IMR-90 (cell line): ENCODE measurements around the gene ZNG1A. TPM values are rescaled to one million over a fixed set of nuclear protein-coding genes. Genes with fewer than 3 reads are reported as not detected.
"Not testable (repeated sequence)": the region's sequence is repeated elsewhere in the genome, so short reads cannot be mapped to it uniquely, and the experiment has no call there.

ENCODE experiments used
- ATAC-seq: fragments of 200-7000 bp; cut with Tn5 transposase; 2 replicates; pipeline ENCODE4 v1.9.1; 2020; ENCODE audit warnings: low read depth, mild to moderate bottlenecking, moderate library complexity
- BruUV-seq: library from RNA; stranded (reverse); fragments of 400-500 nt; replicated peaks from 2 replicates; lab custom pipeline; 2021; lab: Mats Ljungman, UMichigan
- CTCF ChIA-PET: fragments of 300-600 bp; formaldehyde crosslinking; extraction: SDS; loops from one replicate; lab custom pipeline; 2021; ENCODE audit warnings: antibody characterized with exemption; lab: Yijun Ruan, JAX
- POLR2A ChIA-PET: fragments of 300-600 bp; sonication (Branson Sonifier 250); formaldehyde crosslinking; loops from one replicate; lab custom pipeline; 2022; ENCODE audit warnings: antibody characterized with exemption; ENCODE audit not compliant: unreplicated experiment; lab: Charles Lee
- DNase-seq: peaks from one replicate; pipeline ENCODE4 v3.0.0; 2013
- H2AFZ ChIP-seq: replicated peaks from 2 replicates; pipeline ENCODE3; 2013; ENCODE audit warnings: low read length, mild to moderate bottlenecking; ENCODE audit not compliant: poor library complexity
- H2AK5ac ChIP-seq: 2 replicates; pipeline ENCODE4 v1.6.1; 2013; ENCODE audit warnings: low read depth, low read length, inconsistent platforms
- H2AK9ac ChIP-seq: replicated peaks from 2 replicates; pipeline ENCODE3; 2013; ENCODE audit warnings: mild to moderate bottlenecking, low read depth, low read length, moderate library complexity; ENCODE audit not compliant: poor library complexity
- H2BK120ac ChIP-seq: 2 replicates; pipeline ENCODE4 v1.6.1; 2013; ENCODE audit warnings: low read depth, low read length, inconsistent platforms
- H2BK15ac ChIP-seq: 3 replicates; pipeline ENCODE4 v1.6.1; 2013; ENCODE audit warnings: low read depth, low read length, inconsistent platforms
- H2BK20ac ChIP-seq: 2 replicates; pipeline ENCODE4 v1.6.1; 2013; ENCODE audit warnings: low read depth, mild to moderate bottlenecking, inconsistent platforms, low read length, moderate library complexity
- H2BK5ac ChIP-seq: 2 replicates; pipeline ENCODE4 v1.6.1; 2013; ENCODE audit warnings: mild to moderate bottlenecking, low read depth, low read length, inconsistent platforms; ENCODE audit not compliant: poor library complexity, severe bottlenecking
- H3K14ac ChIP-seq: replicated peaks from 2 replicates; pipeline ENCODE4 v1.6.1; 2013; ENCODE audit warnings: low read depth, low read length, inconsistent platforms
- H3K18ac ChIP-seq: 2 replicates; pipeline ENCODE4 v1.6.1; 2013; ENCODE audit warnings: low read depth, low read length, control low read depth
- H3K23ac ChIP-seq: 2 replicates; pipeline ENCODE4 v1.6.1; 2013; ENCODE audit warnings: low read depth, low read length, inconsistent platforms
- H3K27ac ChIP-seq: 2 replicates; pipeline ENCODE4 v1.5.1; 2013; ENCODE audit warnings: mild to moderate bottlenecking, control low read depth, low read length; ENCODE audit not compliant: insufficient read depth
- H3K27me3 ChIP-seq: 2 replicates; pipeline ENCODE4 v1.6.1; 2013; ENCODE audit warnings: low read length; ENCODE audit not compliant: control insufficient read depth, insufficient read depth
- H3K36me3 ChIP-seq: 2 replicates; pipeline ENCODE4 v1.6.1; 2013; ENCODE audit warnings: low read length, mixed read lengths; ENCODE audit not compliant: control insufficient read depth, insufficient read depth
- H3K4ac ChIP-seq: 2 replicates; pipeline ENCODE4 v1.6.1; 2013; ENCODE audit warnings: low read depth, low read length, inconsistent platforms
- H3K4me1 ChIP-seq: 2 replicates; pipeline ENCODE4 v1.6.1; 2013; ENCODE audit warnings: low read length, mixed read lengths; ENCODE audit not compliant: control insufficient read depth, insufficient read depth
- H3K4me2 ChIP-seq: 2 replicates; pipeline ENCODE4 v1.6.1; 2013; ENCODE audit warnings: low read depth, mild to moderate bottlenecking, control low read depth, low read length, moderate library complexity
- H3K4me3 ChIP-seq: 2 replicates; pipeline ENCODE4 v1.5.1; 2013; ENCODE audit warnings: low read depth, mild to moderate bottlenecking, control low read depth, low read length, moderate library complexity; ENCODE audit not compliant: insufficient read depth
- H3K56ac ChIP-seq: 2 replicates; pipeline ENCODE4 v1.6.1; 2013; ENCODE audit warnings: low read length, inconsistent platforms; ENCODE audit not compliant: insufficient read depth; ENCODE audit errors: extremely low read depth
- H3K79me1 ChIP-seq, 2 experiments: 2 replicates each; pipeline ENCODE4 v1.6.1; 2013; ENCODE audit warnings: low read length in 2 of 2, inconsistent platforms in 1 of 2, low read depth in 1 of 2
- H3K9ac ChIP-seq: 2 replicates; pipeline ENCODE4 v1.6.1; 2013; ENCODE audit warnings: low read depth, low read length, control low read depth
- H3K9me1 ChIP-seq: 2 replicates; pipeline ENCODE4 v1.6.1; 2013; ENCODE audit warnings: low read length, inconsistent platforms; ENCODE audit not compliant: insufficient read depth
- H3K9me3 ChIP-seq: 2 replicates; pipeline ENCODE4 v1.6.1; 2013; ENCODE audit warnings: low read length; ENCODE audit not compliant: control insufficient read depth, insufficient read depth
- H4K20me1 ChIP-seq: 2 replicates; pipeline ENCODE4 v1.6.1; 2013; ENCODE audit warnings: low read length, inconsistent platforms; ENCODE audit not compliant: insufficient read depth
- H4K5ac ChIP-seq: 2 replicates; pipeline ENCODE4 v1.6.1; 2013; ENCODE audit warnings: mild to moderate bottlenecking, low read depth, low read length, control low read depth
- H4K8ac ChIP-seq, 2 experiments: 2 replicates each; pipeline ENCODE4 v1.6.1; 2013; ENCODE audit warnings: low read depth in 2 of 2, low read length in 2 of 2, control low read depth in 1 of 2, inconsistent platforms in 1 of 2
- H4K91ac ChIP-seq: 2 replicates; pipeline ENCODE4 v1.6.1; 2013; ENCODE audit warnings: low read depth, low read length, inconsistent platforms; ENCODE audit not compliant: insufficient read depth
- WGBS, 2 experiments: methylation state at CpG; one replicate each; pipeline versions ENCODE4 v1.1.5 to v1.1.7; 2013; ENCODE audit warnings: missing lambda C conversion rate in 2 of 2; ENCODE audit not compliant: insufficient read length in 1 of 2; ENCODE audit errors: extremely low coverage in 2 of 2; 5-methylcytosine and 5-hydroxymethylcytosine counted together
- dilution Hi-C: fragments of 300-500 bp; cut with HindIII; formaldehyde crosslinking; loops from one replicate; pipeline ENCODE4 v1.14.3; 2018; ENCODE audit warnings: low sequenced_read_pairs; ENCODE audit not compliant: unreplicated experiment
- in situ Hi-C: fragments of 300-500 bp; cut with MboI; formaldehyde crosslinking; loops from 3 replicates; pipeline ENCODE4 v1.14.3; 2019; ENCODE audit warnings: low sequenced_read_pairs, inconsistent platforms, mixed read lengths
- intact Hi-C: fragments of 100-400 bp; cut with micrococcal nuclease; formaldehyde crosslinking; loops from 2 replicates; pipeline ENCODE4 v1.10.0; 2022
- polyA plus RNA-seq, 3 experiments: library from polyadenylated mRNA; depleted of rRNA; stranded (reverse); fragments of >200 nt; gene quantifications; 2 replicates each; pipeline ENCODE4 v1.2.3, GENCODE V29; 2012; ENCODE audit warnings: low replicate concordance in 1 of 3
- total RNA-seq: library from RNA; depleted of rRNA; stranded (reverse); fragments of >200 nt; gene quantifications from 2 replicates; pipeline ENCODE4 v1.2.3, GENCODE V29; 2012

The ZNG1A gene
- total and polyA plus RNA-seq, 2 of the 4 experiments (the other 2 are of a cell fraction) = 12.2 to 12.4 TPM

GRCh38 chr9:114267-115117 is 64.4 kb downstream of the ZNG1A start:
- H4K91ac ChIP-seq, H2BK120ac ChIP-seq, H3K36me3 ChIP-seq, H4K8ac ChIP-seq, CTCF ChIA-PET, POLR2A ChIA-PET, H2BK5ac ChIP-seq, H3K9me1 ChIP-seq, H3K18ac ChIP-seq, H4K5ac ChIP-seq, H3K4me1 ChIP-seq, DNase-seq, H3K27ac ChIP-seq, H2AK9ac ChIP-seq, H3K23ac ChIP-seq, BruUV-seq, H2BK20ac ChIP-seq, H2AK5ac ChIP-seq, H3K14ac ChIP-seq, H4K20me1 ChIP-seq, H3K79me1 ChIP-seq, H2AFZ ChIP-seq, dilution Hi-C loops, H2BK15ac ChIP-seq, in situ Hi-C loops, H3K56ac ChIP-seq, intact Hi-C loops, H3K9ac ChIP-seq, H3K9me3 ChIP-seq, H3K4ac ChIP-seq: not testable (repeated sequence)
- H3K27me3 ChIP-seq = peaks cover 40% of the 10 kb centered on the region
- peak; percentile 15 for ATAC-seq
- peak overlapping the region; percentile 81; the same call in 1 of the 2 replicates for H3K4me2 ChIP-seq
- H3K4me3 ChIP-seq = peak overlapping the region; percentile 34
- WGBS, 2 experiments = 3% methylated on average over 8 of the region's 73 CpGs; no CpG with 5 or more reads in 1 of the 2 experiments

- CTCF ChIA-PET, H3K36me3 ChIP-seq, H3K9ac ChIP-seq, H3K4me1 ChIP-seq, BruUV-seq, H2AK9ac ChIP-seq, H3K14ac ChIP-seq, H3K18ac ChIP-seq, H2BK15ac ChIP-seq, H2BK120ac ChIP-seq, H3K79me1 ChIP-seq, H3K9me1 ChIP-seq, H2AK5ac ChIP-seq, H3K23ac ChIP-seq, H2BK20ac ChIP-seq, H4K20me1 ChIP-seq, H3K56ac ChIP-seq, dilution Hi-C loops, H4K8ac ChIP-seq, H3K9me3 ChIP-seq, in situ Hi-C loops, POLR2A ChIA-PET, H3K4ac ChIP-seq, intact Hi-C loops, H3K27ac ChIP-seq, H2AFZ ChIP-seq, H4K91ac ChIP-seq, H4K5ac ChIP-seq, H2BK5ac ChIP-seq, DNase-seq: not testable (repeated sequence)
- Histone ChIP-seq H3K4me3 (peak overlapping the region; percentile 34), H3K27me3 (peaks cover 47% of the 10 kb centered on the region), H3K4me2 (peak overlapping the region; percentile 81)
- WGBS, 2 experiments = 0% methylated on average over 55 of the region's 111 CpGs; no CpG with 5 or more reads in 1 of the 2 experiments
- peak; percentile 61 for ATAC-seq
Measured at GRCh38 chr9:113468-114266, 65.2 kb downstream of the ZNG1A start.
